NCI-H2081 (cell line): ENCODE results near the gene SPEF2.

Experiments used
- DNase-seq, 2 experiments: peaks; one replicate each; lab custom pipeline; 2025; lab: John Stamatoyannopoulos, UW

SPEF2 gene, protein sequence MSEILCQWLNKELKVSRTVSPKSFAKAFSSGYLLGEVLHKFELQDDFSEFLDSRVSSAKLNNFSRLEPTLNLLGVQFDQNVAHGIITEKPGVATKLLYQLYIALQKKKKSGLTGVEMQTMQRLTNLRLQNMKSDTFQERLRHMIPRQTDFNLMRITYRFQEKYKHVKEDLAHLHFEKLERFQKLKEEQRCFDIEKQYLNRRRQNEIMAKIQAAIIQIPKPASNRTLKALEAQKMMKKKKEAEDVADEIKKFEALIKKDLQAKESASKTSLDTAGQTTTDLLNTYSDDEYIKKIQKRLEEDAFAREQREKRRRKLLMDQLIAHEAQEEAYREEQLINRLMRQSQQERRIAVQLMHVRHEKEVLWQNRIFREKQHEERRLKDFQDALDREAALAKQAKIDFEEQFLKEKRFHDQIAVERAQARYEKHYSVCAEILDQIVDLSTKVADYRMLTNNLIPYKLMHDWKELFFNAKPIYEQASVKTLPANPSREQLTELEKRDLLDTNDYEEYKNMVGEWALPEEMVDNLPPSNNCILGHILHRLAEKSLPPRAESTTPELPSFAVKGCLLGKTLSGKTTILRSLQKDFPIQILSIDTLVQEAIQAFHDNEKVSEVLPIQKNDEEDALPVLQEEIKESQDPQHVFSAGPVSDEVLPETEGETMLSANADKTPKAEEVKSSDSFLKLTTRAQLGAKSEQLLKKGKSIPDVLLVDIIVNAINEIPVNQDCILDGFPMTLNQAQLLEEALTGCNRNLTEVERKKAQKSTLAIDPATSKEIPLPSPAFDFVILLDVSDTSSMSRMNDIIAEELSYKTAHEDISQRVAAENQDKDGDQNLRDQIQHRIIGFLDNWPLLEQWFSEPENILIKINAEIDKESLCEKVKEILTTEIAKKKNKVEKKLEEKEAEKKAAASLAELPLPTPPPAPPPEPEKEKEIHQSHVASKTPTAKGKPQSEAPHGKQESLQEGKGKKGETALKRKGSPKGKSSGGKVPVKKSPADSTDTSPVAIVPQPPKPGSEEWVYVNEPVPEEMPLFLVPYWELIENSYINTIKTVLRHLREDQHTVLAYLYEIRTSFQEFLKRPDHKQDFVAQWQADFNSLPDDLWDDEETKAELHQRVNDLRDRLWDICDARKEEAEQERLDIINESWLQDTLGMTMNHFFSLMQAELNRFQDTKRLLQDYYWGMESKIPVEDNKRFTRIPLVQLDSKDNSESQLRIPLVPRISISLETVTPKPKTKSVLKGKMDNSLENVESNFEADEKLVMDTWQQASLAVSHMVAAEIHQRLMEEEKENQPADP (N-terminal part only)

DNA sequence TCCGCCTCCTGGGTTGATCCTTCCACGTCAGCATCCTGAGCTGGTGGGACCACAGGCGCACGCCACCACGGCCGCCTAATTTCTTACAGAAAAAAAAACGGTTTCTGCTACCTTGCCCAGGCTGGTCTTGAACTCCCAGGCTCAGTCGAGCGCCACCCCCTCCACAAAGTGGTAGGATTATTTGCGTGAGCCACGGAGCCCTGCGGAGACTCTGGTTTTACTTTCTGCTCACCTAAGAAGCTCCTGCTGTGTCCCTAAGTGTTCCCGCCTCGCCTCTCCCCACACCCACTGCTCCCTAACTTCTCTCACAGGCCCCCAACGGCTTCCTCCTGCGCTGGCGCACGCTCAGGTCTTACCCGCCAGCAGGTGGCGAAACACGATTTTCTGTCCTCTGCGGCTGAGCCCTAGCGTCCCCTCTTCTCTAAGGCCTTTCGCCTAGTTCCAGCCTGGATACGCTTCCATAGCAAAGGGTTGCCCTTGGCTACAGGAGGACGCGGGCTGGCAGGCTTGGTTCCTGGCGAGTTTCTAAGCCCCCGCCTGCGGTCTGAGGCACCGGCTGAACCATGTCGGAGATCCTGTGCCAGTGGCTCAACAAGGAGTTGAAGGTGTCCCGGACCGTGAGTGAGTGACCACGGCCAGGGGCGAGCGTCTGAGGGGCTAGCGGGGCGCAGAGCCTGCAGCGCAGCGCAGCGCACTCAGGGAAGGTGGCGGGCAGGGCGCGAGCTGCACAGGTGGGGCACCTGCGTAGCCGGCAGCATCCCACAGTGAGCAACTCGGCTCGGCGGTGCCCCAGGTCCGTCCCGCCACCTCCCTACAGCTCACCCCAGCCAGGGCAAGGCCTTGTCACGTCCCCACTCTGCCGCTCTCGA, at the start of gene SPEF2:
Gene SPEF2 (plus strand): TSS at position 429 of the 869 bp plus-strand sequence. CDS start 135 bp downstream, at position 564.
- peak; percentile 76 to 80 for DNase-seq

DNA sequence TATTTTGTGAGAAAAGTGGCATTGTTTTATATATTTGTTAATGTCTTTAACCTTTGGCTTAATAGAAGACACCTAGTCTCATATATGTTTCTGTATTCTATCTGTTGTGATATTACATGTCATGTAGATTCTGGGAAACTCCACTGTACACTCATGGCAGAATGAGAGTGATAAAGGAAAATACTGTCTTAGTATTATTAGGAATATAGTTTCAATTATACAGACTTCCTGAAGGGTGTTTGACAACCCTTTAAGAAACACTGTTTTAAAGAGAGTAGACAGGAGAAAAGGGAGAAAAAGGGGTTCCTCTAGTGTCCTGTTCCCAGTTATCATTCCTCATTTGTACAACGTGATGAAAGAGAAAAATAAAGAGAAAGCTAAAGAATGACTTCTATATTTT, 42.1 kb upstream of the SPEF2 start:
- DNase-seq, result no peak

- no peak for DNase-seq
Measured at GRCh38 chr5:35587419-35587818, 30.2 kb upstream of the SPEF2 start.

DNA sequence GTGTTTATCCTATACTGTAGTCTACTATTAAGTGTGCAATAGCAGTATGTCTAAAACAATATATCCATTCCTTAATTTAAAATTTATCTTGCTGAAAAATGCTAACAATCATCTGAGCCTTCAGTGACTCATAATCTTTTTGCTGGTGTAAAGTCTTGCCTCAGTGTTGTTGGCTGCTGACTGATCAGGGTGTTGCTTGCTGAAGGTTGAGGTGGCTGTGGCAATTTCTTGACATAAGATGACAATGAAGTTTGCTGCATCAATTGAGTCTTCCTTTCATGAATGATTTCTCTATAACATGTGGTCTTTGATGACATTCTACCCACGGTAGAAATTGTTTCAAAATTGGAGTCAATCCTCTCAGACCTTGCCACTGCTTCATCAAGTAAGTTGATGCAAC, 24.3 kb upstream of the SPEF2 start:
- no peak for DNase-seq

- DNase-seq, result no peak
Measured at GRCh38 chr5:35598707-35599370, 18.8 kb upstream of the SPEF2 start.

- no peak for DNase-seq
Measured at GRCh38 chr5:35600591-35600990, 17.1 kb upstream of the SPEF2 start.

DNA sequence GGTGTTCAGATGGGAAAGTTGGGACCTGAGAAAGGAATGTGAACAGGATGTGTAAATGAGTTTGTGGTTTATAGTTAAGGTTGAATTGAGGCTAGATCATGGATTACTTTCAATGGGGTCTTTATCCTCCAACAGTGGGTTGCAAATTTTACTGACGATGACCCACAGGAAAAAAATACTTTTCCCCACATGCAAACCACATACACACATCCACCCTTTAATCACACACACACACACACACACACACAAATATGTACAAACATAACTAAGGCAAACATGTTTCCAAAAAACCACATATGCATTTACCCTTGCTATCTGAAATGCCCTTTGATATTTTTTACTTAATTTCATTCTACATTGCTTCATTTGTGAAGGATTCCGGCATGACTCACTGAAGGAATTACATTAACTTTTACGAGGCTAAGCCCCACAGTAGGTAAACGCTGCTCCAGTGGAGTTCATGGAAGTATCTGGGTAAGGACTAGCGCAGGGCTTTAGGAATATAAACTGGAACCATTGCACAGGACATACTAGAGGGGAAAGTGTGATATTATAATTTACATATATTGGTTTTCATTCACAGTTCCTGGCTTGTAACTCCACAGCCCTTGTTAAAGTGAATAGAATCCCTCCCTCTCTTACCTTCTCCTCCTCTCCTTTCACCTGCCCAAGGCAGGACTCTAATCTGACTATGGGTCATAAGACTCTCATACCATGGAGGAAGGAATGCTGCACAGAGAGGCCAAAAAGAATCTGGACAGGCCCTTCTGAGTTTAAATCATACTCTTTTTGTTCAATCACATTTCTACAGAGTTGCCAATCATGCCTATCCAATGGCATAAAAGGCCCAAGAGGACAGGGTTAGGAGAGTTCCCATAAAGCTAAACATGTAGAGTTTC, 8.5 kb upstream of the SPEF2 start:
- no peak for DNase-seq

DNA sequence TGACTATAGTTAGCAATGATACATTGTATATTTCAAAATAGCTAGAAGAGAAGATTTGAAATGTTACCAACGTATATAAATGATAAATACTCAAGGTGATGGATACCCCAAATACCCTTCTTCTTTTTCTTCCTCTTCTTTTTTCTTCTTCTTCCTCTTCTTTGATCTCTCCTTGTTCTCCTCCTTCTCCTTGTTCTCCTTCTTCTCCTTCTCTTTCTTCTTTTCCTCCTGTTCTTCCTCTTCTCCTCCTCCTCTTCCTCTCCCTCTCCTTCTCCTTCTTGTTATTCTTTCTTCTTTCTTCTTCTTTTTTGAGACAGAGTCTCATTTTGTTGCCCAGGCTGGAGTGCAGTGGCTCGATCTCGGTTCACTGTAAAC, 616 bp upstream of the SPEF2 start:
- DNase-seq, result no peak

- DNase-seq, result no peak
Measured at GRCh38 chr5:35618304-35618636, 607 bp downstream of the SPEF2 start.

- DNase-seq, result no peak
Measured at GRCh38 chr5:35618781-35619180, 1.1 kb downstream of the SPEF2 start.

DNA sequence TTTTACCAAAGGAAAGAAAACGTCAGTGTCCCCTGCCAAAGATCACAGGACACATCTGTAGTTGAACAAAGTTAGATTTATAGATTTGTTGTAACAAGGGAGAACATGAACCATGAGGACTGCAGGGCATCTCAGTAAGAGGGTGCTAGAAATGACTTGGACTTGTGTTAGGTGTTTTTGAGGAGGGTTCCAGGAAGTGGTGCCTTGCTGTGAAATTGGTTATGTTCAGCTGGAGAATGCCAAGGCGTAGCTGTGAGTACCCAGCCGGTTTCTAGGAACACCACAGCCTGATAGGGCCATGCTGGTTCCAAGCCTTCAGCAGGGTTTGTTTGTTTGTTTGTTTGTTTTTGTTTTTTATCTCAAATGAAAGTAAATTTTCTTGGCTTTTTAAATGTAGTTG, 5.3 kb downstream of the SPEF2 start:
- no peak for DNase-seq

DNA sequence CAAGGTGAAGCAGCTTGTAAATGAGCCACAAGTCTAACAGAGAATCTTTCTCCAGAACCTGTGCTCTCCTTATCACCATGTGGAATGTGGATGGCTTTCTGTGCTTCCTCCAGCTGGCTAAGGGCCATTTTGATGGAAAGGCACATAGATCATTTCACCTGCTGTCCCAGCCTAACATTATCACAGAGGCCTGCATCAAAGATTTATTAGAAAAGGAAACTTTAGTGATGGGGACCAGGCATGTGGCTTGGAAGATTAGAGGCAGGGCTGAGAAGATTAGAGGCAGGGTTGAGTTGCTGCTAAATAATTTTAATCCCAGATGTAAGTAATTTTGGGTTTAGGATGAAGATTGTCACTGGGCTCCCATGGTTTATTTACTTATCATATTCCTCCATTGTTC, 6.3 kb downstream of the SPEF2 start:
- no peak for DNase-seq

DNA sequence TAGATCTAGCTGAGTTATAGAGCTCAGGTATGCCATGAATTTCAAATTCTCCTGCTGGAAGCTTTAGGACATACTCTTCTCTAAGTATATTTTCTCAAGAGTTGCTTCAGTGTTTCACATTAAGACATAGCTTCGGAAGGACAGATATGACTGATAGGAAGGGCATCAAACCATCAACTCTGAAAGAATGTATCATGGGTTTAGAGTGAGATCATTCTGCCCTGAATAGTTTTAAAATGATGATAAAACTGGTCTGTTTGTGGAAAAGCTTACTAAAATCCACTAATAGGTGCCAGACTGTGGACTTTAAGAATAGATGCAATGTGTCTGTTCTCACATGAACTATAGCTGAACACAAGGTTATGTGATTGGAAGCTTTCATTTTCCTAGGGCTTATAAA, 8.4 kb downstream of the SPEF2 start:
- DNase-seq, result no peak

- no peak for DNase-seq
Measured at GRCh38 chr5:35626553-35626952, 8.9 kb downstream of the SPEF2 start.

GRCh38 chr5:35634326-35634725, 16.7 kb downstream of the SPEF2 start:
- no peak for DNase-seq

GRCh38 chr5:35640623-35641022, 23.0 kb downstream of the SPEF2 start:
- no peak for DNase-seq

GRCh38 chr5:35644543-35644942, 26.9 kb downstream of the SPEF2 start:
- no peak for DNase-seq

- no peak for DNase-seq
Measured at GRCh38 chr5:35647128-35647527, 29.5 kb downstream of the SPEF2 start.

GRCh38 chr5:35647712-35648111, 30.0 kb downstream of the SPEF2 start:
- no peak for DNase-seq
